Activated T-cell treated with anti-CD3 and anti-CD28 coated beads, Interleukin-2, amount 50 U/mL, for 4 hours (primary cell): ENCODE measurements around the gene SH3BGRL3. TPM values are rescaled to one million over a fixed set of nuclear protein-coding genes. Genes with fewer than 3 reads are reported as not detected.
A peak's percentile ranks its signal among the peaks of the same experiment; 100 is the strongest.

Experiments used
- ATAC-seq, 2 donors: fragments of 200-7000 bp; cut with Tn5 transposase; one replicate each; pipeline ENCODE4 v1.10.0; 2021
- DNase-seq: peaks from one replicate; pipeline ENCODE4 v3.0.0-alpha.2; 2020
- H3K27me3 Mint-ChIP-seq: one replicate; pipeline ENCODE4 v1.8.0; 2021; ENCODE audit warnings: low read depth, mixed read lengths
- H3K36me3 Mint-ChIP-seq: one replicate; pipeline ENCODE4 v1.8.0; 2022; ENCODE audit warnings: mixed read lengths; ENCODE audit not compliant: insufficient read depth
- H3K4me1 Mint-ChIP-seq: one replicate; pipeline ENCODE4 v1.8.0; 2021; ENCODE audit warnings: low read depth, mixed read lengths
- H3K4me3 Mint-ChIP-seq: one replicate; pipeline ENCODE4 v1.8.0; 2021; ENCODE audit warnings: mild to moderate bottlenecking, moderate library complexity, mixed read lengths
- H3K9me3 Mint-ChIP-seq: one replicate; pipeline ENCODE4 v1.8.0; 2021; ENCODE audit warnings: mixed read lengths
- total RNA-seq, 3 donors: library from RNA; stranded (reverse); gene quantifications; one replicate each; pipeline ENCODE4 v1.2.1, GENCODE V29; 2021

The SH3BGRL3 gene
- total RNA-seq, 3 donors from 2014 or later = 324 to 352 (median 326) TPM

DNA sequence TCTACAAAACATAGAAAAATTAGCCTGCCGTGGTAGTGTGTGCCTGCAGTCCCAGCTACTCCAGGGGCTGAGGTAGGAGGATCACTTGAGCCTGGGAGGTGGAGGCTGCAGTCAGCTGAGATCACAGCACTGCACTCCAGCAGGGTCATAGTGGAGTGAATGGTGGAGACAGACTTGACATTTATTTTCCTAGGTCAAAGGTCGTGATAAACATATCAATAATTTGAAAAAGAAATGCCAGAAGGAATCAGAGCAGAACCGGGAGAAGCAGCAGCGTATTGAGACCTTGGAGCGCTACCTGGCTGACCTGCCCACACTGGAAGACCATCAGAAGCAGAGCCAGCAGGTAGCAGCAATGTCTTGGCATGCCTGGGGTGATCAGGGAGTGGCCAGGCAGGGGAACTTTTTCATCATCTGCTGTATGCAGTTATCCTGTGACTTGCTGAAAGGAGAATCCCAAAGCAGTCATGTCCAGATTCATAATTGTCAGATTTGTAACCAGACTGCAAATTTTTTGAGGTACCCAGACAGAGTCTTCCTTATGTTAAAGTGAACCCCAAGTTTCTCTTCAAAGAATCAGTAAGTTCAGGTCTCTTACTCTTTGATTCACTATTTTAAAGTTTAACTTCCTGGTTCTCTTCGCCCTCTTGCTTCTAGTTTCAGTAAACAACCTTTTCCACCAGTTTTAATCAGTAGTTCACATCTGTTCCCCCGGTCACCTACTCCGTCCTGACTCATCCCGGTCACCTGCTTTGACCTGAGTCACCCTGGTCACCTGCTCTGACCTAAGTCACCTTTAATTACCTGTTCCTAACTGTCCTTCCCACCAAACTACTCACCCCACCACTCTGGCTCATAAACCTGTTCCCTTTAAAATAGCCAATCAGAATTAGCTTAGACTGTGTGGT is 11.3 kb upstream of the SH3BGRL3 start:
- ATAC-seq (no peak), DNase-seq (no peak)
- no peak overlapping the region for H3K4me3 Mint-ChIP-seq
- peaks cover 55% of the 10 kb centered on the region for H3K36me3 Mint-ChIP-seq
- peaks cover 9% of the 10 kb centered on the region for H3K4me1 Mint-ChIP-seq
- peaks cover 9% of the 10 kb centered on the region for H3K9me3 Mint-ChIP-seq
- H3K27me3 Mint-ChIP-seq = no peaks in the 10 kb centered on the region

GRCh38 chr1:26269198-26269550 is 10.7 kb upstream of the SH3BGRL3 start:
- H3K27me3 Mint-ChIP-seq = no peaks in the 10 kb centered on the region
- peaks cover 9% of the 10 kb centered on the region for H3K4me1 Mint-ChIP-seq
- no peak overlapping the region for H3K4me3 Mint-ChIP-seq
- peaks cover 52% of the 10 kb centered on the region for H3K36me3 Mint-ChIP-seq
- no peak for DNase-seq
- H3K9me3 Mint-ChIP-seq = peaks cover 9% of the 10 kb centered on the region
- no peak for ATAC-seq

DNA sequence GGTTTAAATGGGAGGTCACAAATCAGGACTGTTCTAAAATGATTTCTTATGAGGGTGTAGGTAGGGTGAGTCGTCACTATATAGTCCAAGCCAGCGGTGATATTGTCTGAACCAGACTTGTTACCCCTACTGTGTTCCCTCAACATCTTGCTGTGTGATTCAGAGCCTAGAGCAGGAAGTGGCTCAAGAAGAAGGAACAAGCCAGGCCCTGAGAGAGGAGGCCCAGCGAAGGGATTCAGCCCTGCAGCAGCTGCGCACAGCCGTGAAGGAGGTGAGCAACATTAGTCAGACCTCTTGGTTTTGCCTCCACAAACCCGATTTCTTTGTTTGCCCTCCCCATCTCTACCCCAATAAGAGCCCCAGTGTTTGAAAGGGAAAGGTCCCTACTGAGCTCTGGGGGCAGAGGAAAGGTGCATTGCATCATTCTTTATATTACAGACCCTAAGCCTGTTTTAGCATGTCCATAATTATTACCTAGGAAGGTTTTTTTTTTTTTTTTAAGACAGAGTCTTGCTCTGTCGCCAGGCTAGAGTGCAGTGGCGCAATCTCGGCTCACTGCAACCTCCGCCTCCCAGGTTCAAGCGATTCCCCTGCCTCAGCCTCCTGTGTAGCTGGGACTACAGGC is 5.0 kb upstream of the SH3BGRL3 start:
- Mint-ChIP-seq H3K27me3 (no peaks in the 10 kb centered on the region), H3K4me1 (peaks cover 50% of the 10 kb centered on the region), H3K36me3 (peaks cover 39% of the 10 kb centered on the region), H3K9me3 (no peaks in the 10 kb centered on the region), H3K4me3 (no peak overlapping the region)
- DNase-seq (no peak), ATAC-seq (no peak)

DNA sequence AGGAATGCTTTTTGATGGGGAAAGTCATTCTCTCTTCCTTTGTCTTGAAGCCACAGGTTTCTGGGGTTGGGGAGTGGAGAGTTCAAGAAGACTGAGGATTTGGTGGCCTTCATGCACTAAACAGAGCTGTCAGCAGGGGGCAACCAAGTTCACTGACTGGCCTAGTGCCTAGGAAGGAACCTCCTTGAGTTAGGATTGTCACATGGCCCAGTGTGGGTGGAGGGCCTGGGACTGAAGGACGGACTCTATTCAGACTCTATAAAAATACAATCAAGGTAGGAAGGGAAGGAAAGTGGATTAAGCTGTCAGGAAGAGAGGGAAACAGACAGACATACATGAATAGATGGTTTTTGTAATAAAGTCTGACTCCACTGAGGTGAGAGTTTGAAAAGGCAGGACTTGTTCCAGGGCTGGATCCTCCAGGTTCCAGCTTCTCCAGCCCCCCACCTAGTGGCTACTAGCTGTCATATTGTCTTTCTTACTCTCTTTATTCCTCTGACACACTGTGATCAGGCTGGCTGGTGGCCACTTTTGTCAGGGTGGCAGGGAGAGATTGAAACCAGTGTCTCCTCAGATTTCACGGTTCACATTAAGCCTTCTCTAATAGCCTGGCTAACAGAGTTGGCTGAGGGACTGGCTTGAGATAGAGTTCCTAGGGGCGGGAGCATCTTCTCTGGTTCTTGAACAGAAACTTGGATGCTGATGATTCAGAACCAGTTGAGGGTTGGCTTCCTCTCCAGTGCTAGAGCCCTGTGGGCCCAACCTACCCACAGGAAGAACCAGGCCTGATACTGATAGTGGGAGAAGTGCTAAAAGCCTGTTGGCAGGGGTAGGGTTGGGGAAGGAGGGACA is 4.1 kb upstream of the SH3BGRL3 start:
- Mint-ChIP-seq H3K9me3 (no peaks in the 10 kb centered on the region), H3K27me3 (no peaks in the 10 kb centered on the region), H3K4me1 (peaks cover 52% of the 10 kb centered on the region), H3K4me3 (peak overlapping the region; percentile 77), H3K36me3 (peaks cover 34% of the 10 kb centered on the region)
- ATAC-seq (peak; percentile 79 to 80), DNase-seq (peak; percentile 79)

- Mint-ChIP-seq H3K4me3 (peak overlapping the region; percentile 77), H3K4me1 (peaks cover 58% of the 10 kb centered on the region), H3K27me3 (no peaks in the 10 kb centered on the region), H3K36me3 (peaks cover 34% of the 10 kb centered on the region), H3K9me3 (no peaks in the 10 kb centered on the region)
- DNase-seq (no peak), ATAC-seq (no peak)
These were observed 3.5 kb upstream of the SH3BGRL3 start for GRCh38 chr1:26276432-26276838.

DNA sequence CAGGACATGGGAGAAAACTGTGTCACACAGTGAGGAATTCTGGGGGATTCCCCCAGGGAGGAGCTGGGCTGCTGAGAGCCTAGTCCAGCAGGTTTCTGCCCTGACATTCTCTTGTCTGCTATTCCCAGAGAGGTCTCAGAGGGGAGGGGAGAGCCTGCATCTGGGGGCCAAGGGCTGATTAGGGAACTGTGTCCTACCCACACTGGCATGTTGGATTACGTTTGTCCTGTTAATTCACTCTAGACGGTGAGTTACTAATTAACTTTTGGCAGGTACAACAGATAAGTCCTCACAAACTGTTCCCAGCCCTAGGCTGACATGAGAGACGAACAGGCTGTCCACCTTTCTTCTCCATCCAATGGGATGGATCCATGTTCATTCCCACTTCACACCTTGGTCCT is 2.6 kb upstream of the SH3BGRL3 start:
- ATAC-seq = no peak
- Mint-ChIP-seq H3K36me3 (peaks cover 32% of the 10 kb centered on the region), H3K4me3 (no peak overlapping the region)

GRCh38 chr1:26277719-26278118 is 2.2 kb upstream of the SH3BGRL3 start:
- H3K27me3 Mint-ChIP-seq = no peaks in the 10 kb centered on the region
- H3K36me3 Mint-ChIP-seq = peaks cover 35% of the 10 kb centered on the region
- no peak overlapping the region for H3K4me3 Mint-ChIP-seq
- peaks cover 70% of the 10 kb centered on the region for H3K4me1 Mint-ChIP-seq
- ATAC-seq (no peak), DNase-seq (no peak)
- H3K9me3 Mint-ChIP-seq = no peaks in the 10 kb centered on the region

More for the DNA sequence above, 2.6 kb upstream of the SH3BGRL3 start:
- Mint-ChIP-seq H3K9me3 (no peaks in the 10 kb centered on the region), H3K27me3 (no peaks in the 10 kb centered on the region), H3K4me1 (peaks cover 65% of the 10 kb centered on the region)
- DNase-seq = no peak

DNA sequence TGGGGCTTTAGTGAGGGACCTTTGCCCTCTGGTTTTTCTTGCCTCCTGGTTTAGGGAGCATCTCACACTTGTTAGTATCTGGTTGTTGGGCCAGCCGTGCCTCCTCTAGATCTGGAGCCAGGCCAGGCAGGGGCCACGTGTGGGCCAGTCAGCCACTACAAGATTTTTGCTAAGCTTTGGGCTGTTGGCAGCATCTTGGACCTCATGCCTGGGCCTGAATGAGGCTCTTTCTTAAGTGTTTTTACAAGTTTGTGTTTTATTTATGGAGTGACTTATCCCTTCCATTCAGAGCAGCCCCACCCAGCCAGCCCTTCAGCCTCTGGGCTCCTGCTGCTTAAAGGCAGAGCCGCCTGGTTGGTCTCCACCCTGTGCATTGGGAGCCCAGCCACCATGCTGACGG is 1.6 kb upstream of the SH3BGRL3 start:
- no peaks in the 10 kb centered on the region for H3K9me3 Mint-ChIP-seq
- H3K36me3 Mint-ChIP-seq = peaks cover 36% of the 10 kb centered on the region
- H3K4me1 Mint-ChIP-seq = peaks cover 76% of the 10 kb centered on the region
- peak overlapping the region; percentile 88 for H3K4me3 Mint-ChIP-seq
- no peaks in the 10 kb centered on the region for H3K27me3 Mint-ChIP-seq
- DNase-seq (no peak), ATAC-seq (no peak)

GRCh38 chr1:26278724-26279455 is 996 bp upstream of the SH3BGRL3 start:
- H3K36me3 Mint-ChIP-seq = peaks cover 38% of the 10 kb centered on the region
- no peak for DNase-seq
- H3K4me1 Mint-ChIP-seq = peaks cover 81% of the 10 kb centered on the region
- peak; percentile 9 to 14 for ATAC-seq
- H3K4me3 Mint-ChIP-seq = peak overlapping the region; percentile 88
- H3K27me3 Mint-ChIP-seq = no peaks in the 10 kb centered on the region
- H3K9me3 Mint-ChIP-seq = no peaks in the 10 kb centered on the region

- no peaks in the 10 kb centered on the region for H3K27me3 Mint-ChIP-seq
- peaks cover 39% of the 10 kb centered on the region for H3K36me3 Mint-ChIP-seq
- peak overlapping the region; percentile 88 for H3K4me3 Mint-ChIP-seq
- peaks cover 88% of the 10 kb centered on the region for H3K4me1 Mint-ChIP-seq
- DNase-seq (no peak), ATAC-seq (no peak)
- H3K9me3 Mint-ChIP-seq = no peaks in the 10 kb centered on the region
These were observed 602 bp downstream of the SH3BGRL3 start for GRCh38 chr1:26280333-26281042.

DNA sequence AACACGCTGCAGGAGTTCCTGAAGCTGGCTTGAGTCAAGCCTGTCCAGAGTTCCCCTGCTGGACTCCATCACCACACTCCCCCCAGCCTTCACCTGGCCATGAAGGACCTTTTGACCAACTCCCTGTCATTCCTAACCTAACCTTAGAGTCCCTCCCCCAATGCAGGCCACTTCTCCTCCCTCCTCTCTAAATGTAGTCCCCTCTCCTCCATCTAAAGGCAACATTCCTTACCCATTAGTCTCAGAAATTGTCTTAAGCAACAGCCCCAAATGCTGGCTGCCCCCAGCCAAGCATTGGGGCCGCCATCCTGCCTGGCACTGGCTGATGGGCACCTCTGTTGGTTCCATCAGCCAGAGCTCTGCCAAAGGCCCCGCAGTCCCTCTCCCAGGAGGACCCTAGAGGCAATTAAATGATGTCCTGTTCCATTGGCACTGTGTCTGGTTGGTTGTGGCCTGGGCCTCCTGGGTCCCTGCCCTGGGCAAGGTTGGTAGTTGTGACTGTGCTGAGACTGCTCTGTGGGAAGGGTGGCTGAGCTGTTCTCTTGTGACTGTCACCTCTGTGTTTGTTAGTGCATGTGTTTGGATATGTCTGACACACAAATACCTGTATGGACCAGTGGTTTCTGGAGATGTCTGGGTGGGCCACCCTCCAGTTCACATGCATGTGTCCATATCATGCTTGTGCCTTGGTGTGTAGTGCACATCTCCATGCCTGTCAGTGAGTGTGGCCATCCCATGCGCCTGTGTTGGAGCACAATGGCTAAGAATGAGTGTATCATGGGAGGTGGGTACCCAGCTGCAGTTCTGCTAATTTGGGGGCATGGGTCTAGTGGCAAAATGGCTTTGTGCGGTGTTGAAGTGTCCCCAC is 1.4 kb downstream of the SH3BGRL3 start:
- H3K4me1 Mint-ChIP-seq = peaks cover 88% of the 10 kb centered on the region
- no peaks in the 10 kb centered on the region for H3K27me3 Mint-ChIP-seq
- H3K4me3 Mint-ChIP-seq = peak overlapping the region; percentile 88
- H3K36me3 Mint-ChIP-seq = peaks cover 38% of the 10 kb centered on the region
- ATAC-seq = no peak
- H3K9me3 Mint-ChIP-seq = no peaks in the 10 kb centered on the region
- no peak for DNase-seq

DNA sequence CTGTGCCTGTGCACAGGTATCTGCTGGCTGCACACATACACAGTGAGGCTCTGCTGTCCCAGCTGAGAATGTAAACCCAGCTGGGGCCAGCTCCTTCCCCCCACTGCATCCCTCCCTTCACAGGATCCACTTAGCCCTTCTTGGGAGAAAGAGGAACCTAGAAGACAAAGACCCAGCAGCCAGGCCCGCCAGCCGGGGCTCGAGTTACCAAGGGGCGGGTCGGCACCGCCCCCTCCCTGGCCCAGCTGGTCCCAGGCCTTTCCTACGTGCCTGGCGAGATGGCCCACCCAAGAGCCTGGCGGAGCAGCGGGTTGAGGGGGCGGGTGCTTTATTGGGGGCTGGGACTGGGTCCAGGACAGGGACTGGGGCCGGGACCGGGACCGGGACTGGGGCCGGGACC is 2.1 kb downstream of the SH3BGRL3 start:
- Mint-ChIP-seq H3K4me1 (peaks cover 87% of the 10 kb centered on the region), H3K27me3 (no peaks in the 10 kb centered on the region), H3K36me3 (peaks cover 33% of the 10 kb centered on the region), H3K4me3 (peak overlapping the region; percentile 88), H3K9me3 (no peaks in the 10 kb centered on the region)
- DNase-seq = no peak
- no peak for ATAC-seq
